KOPT-K1 (cell line): ENCODE data around the gene CDIP1.
"Not testable (repeated sequence)": the region's sequence is repeated elsewhere in the genome, so short reads cannot be mapped to it uniquely, and the experiment has no call there.

ENCODE experiments used
- H3K27ac ChIP-seq: fragments of 200-600 bp; sonication (generic); 2 replicates; pipeline ENCODE4 v1.5.1; 2016; ENCODE audit warnings: antibody characterized with exemption, mild to moderate bottlenecking, low read depth, low read length; ENCODE audit not compliant: poor library complexity, severe bottlenecking
- H3K36me3 ChIP-seq: fragments of 200-600 bp; sonication (generic); 2 replicates; pipeline ENCODE4 v1.5.1; 2017; ENCODE audit warnings: antibody characterized with exemption, mild to moderate bottlenecking, low read length, moderate library complexity; ENCODE audit not compliant: insufficient read depth
- H3K9me3 ChIP-seq: fragments of 200-600 bp; sonication (generic); 2 replicates; pipeline ENCODE4 v1.5.1; 2017; ENCODE audit warnings: antibody characterized with exemption, low read length, mild to moderate bottlenecking; ENCODE audit not compliant: insufficient read depth, poor library complexity, severe bottlenecking

CDIP1 gene

GRCh38 chr16:4538350-4539235 lies at the start of gene CDIP1:
Gene CDIP1 (minus strand): TSS chr16:4538773. CDS start chr16:4514130, 24,643 bp downstream.
- peak within 1 kb of the TSS; percentile 28 for H3K27ac ChIP-seq
- peaks cover 16% of the 10 kb centered on the region for H3K9me3 ChIP-seq
- no peaks in the 10 kb centered on the region for H3K36me3 ChIP-seq

DNA sequence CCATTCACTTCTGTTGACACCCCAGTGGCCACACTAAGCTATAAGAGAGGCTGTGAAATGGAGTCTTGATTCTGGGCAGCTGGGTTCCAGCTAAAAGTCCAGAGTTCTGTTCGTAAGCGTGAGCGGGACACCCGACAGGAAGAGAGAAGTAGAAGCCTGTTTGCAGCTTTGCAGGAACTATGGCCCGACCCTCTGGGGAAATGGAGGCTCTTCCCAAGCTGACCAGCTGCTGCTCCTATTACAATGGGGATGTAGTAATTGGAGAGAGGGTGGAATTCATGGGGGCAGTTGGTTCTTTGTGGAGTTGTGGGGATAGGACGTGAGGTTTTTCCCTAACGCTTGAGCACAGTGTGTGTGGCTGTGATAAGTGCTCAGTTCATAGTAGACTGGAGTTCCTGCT lies 47.7 kb upstream of the CDIP1 start:
- no peaks in the 10 kb centered on the region for H3K36me3 ChIP-seq
- peaks cover 14% of the 10 kb centered on the region for H3K9me3 ChIP-seq
- no peak overlapping the region for H3K27ac ChIP-seq

GRCh38 chr16:4583906-4584305 lies 45.3 kb upstream of the CDIP1 start:
- Histone ChIP-seq H3K36me3 (no peaks in the 10 kb centered on the region), H3K27ac (no peak overlapping the region), H3K9me3 (peaks cover 12% of the 10 kb centered on the region)

- no peaks in the 10 kb centered on the region for H3K36me3 ChIP-seq
- no peak overlapping the region for H3K27ac ChIP-seq
- no peaks in the 10 kb centered on the region for H3K9me3 ChIP-seq
Measured at GRCh38 chr16:4580250-4580649, 41.7 kb upstream of the CDIP1 start.

GRCh38 chr16:4578961-4579530 lies 40.5 kb upstream of the CDIP1 start:
- Histone ChIP-seq H3K27ac (no peak overlapping the region), H3K9me3 (no peaks in the 10 kb centered on the region)

DNA sequence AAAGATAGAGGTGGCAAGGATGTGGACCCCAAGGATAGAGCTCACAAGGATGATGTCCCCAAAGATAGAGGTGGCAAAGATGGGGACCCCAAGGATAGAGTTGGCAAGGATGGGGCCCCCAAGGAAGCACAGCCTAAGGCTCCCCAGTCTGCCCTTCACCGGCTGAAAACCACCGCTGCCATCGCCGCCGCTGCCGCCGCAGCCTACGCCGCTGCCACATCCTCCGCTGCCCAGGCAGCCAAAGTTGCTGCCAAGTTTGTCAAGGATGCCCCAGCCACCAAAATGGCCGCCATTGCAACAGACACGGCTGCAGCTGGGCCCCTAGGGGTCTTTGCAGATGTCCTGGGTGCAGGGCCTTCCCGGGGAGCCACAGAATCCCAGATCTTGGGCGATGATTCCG lies 37.4 kb upstream of the CDIP1 start:
- Histone ChIP-seq H3K27ac (no peak overlapping the region), H3K36me3 (no peaks in the 10 kb centered on the region), H3K9me3 (no peaks in the 10 kb centered on the region)

More at GRCh38 chr16:4578961-4579530, 40.5 kb upstream of the CDIP1 start:
- H3K36me3 ChIP-seq, result no peaks in the 10 kb centered on the region

- H3K36me3 ChIP-seq, result no peaks in the 10 kb centered on the region
- no peak overlapping the region for H3K27ac ChIP-seq
- H3K9me3 ChIP-seq, result no peaks in the 10 kb centered on the region
Measured at GRCh38 chr16:4574919-4575705, 36.5 kb upstream of the CDIP1 start.

DNA sequence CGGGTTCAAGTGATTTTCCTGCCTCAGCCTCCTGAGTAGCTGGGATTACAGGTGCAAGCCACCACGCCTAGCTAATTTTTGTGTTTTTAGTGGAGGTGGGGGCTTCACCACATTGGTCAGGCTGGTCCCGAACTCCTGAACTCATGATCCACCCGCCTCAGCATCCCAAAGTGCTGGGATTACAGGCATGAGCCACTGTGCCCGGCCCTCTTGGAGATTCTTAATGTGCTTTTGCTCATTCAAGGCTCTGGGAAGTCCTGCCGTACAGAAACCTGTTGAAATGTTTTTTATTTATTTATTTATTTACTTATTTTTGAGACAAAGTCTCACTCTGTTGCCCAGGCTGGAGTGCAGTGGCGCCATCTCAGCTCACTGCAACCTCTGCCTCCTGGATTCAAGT lies 35.4 kb upstream of the CDIP1 start:
- H3K36me3 ChIP-seq, H3K9me3 ChIP-seq, H3K27ac ChIP-seq: not testable (repeated sequence)

DNA sequence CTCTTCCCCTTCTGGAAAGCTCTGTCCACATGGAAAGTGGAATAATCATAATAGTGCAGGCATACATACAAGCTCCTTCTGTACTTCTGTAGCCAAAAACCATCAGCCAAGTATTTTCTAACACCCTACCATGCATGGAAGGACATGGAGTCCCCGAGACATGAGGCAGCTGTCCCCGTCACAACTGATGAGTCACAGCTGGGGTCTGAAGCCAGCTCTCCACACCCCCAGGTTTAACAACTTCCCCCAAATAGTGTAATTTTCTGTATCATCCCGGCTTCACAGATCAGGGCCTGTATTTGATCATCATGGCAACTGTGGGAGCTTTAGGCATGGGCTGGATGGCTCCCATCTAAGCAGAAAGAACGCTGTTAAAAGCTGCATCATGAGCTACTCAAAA lies 34.1 kb upstream of the CDIP1 start:
- Histone ChIP-seq H3K9me3 (no peaks in the 10 kb centered on the region), H3K27ac (no peak overlapping the region), H3K36me3 (no peaks in the 10 kb centered on the region)

DNA sequence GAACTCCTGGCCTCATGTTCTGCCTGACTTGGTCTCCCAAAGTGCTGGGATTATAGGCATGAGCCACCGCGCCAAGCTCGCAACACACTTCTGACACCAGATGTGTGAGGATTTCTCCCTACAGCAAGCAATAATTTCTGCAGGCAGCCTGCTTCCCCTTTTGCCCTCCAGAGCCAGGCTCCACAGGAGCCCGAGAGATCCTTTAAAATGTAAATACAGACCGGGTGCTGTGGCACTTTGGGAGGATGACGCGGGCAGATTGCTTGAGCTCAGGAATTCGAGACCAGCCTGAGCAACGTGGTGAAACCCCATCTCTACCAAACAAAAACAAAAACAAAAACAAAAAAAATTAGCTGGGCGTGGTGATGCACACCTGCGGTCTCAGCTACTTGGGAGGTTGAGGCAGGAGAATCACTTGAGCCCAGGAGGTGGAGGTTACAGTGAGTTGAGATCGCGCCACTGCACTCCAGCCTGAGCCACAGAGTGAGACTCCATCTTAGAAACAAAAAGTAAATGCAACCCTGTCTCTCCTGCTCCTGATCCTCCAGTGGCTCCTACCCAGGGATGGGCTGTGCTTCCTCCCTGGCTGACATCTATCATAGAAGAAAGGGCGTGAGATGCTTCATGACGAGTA lies 32.2 kb upstream of the CDIP1 start:
- H3K36me3 ChIP-seq, result no peaks in the 10 kb centered on the region
- no peak overlapping the region for H3K27ac ChIP-seq
- no peaks in the 10 kb centered on the region for H3K9me3 ChIP-seq

DNA sequence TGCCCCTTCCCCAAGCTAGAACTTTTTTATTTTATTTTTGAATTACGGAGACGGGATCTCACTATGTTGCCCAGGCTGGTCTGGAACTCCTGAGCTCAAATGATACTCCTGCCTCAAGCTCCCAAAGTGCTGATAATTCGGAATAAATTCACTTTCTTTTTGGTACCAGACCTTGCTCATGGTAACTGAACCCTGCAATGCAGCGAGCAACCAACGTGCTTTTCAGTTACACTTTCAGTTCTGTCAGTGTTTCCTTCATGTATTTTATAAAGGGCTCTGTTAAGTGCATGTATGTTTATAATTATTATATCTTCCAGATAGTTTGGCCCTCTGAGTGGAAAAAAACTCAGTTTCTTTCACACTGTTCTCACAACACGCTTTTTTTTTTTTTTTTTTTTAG lies 31.5 kb upstream of the CDIP1 start:
- Histone ChIP-seq H3K9me3 (no peaks in the 10 kb centered on the region), H3K27ac (no peak overlapping the region), H3K36me3 (no peaks in the 10 kb centered on the region)

- no peaks in the 10 kb centered on the region for H3K9me3 ChIP-seq
Measured at GRCh38 chr16:4566144-4566543, 27.6 kb upstream of the CDIP1 start.

GRCh38 chr16:4564661-4565267 lies 26.2 kb upstream of the CDIP1 start:
- no peaks in the 10 kb centered on the region for H3K36me3 ChIP-seq
- no peaks in the 10 kb centered on the region for H3K9me3 ChIP-seq
- H3K27ac ChIP-seq, result no peak overlapping the region

More at GRCh38 chr16:4566144-4566543, 27.6 kb upstream of the CDIP1 start:
- H3K27ac ChIP-seq, result no peak overlapping the region
- H3K36me3 ChIP-seq, result no peaks in the 10 kb centered on the region

- Histone ChIP-seq H3K9me3 (no peaks in the 10 kb centered on the region), H3K27ac (no peak overlapping the region), H3K36me3 (no peaks in the 10 kb centered on the region)
Measured at GRCh38 chr16:4561596-4561995, 23.0 kb upstream of the CDIP1 start.
